Measurements from ENCODE around the gene TCF21.
"Not testable (repeated sequence)": the region's sequence is repeated elsewhere in the genome, so short reads cannot be mapped to it uniquely, and the experiment has no call there.

Gene TCF21

DNA sequence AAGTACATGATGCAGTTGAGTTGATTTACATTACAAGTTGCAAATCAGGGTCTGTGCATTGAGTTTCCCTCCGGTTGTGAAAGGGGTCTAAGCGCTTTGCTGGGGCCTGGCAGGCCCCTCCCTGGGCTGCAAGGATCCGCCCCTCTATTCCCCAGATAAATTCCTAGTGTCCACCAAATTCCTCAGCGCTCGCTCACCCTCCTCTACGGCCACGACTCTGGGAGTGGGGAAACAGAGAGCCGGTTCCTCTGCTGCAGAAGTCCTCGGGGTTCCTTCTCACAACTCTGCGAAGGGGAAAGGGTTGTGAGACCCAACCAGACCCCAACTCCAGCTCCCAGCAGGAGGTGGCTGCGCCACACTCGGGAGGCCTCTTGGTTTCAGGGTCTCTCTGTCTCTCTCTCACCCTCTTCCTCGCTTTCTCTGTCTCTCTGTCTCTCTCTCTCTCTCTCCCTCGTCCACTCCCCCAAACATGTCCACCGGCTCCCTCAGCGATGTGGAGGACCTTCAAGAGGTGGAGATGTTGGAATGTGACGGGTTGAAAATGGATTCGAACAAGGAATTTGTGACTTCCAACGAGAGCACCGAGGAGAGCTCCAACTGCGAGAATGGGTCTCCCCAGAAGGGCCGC is at the start of gene TCF21:
TCF21 (plus strand) TSS at position 185 of the 628 bp plus-strand sequence; CDS start at position 470, 285 bp downstream.
- no peak for DNase-seq

DNA sequence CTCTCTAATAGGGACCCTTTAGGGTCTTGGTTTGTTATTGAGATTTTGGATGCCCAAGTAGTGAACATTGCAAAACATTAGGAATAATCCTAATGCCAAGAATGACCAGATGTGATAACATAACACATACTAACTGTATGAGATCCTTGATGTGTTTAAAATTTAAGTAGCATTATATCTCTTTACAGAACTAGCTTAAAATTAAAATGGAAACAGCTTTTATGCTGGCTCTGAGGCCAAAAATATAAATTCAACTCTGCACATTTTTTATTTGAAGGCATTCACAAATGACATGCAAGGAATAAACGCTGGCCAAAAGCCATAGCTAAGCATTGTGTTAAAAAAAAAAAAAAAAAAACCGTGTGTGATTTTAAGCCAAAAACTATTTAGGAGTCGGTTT is 47.7 kb upstream of the TCF21 start:
- no peak for DNase-seq

DNA sequence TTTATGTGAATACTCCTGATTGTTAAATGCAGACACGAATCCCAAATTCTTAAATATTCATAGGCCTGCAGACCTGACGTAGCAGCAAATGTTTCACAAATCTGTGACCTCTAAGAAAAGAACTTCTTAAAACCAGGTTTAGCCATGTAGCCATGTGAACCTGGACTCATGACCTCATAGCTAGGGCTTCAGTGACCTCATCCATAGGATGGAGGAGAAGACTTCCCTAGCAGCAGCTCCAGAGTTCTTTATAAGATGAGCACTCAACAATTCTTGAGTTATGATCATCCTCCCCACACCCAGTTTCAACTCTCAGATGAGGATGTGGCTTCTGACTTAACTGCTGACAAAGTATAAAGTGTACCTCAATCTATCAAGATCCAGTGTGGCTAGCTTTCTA is 45.8 kb upstream of the TCF21 start:
- no peak for DNase-seq

DNA sequence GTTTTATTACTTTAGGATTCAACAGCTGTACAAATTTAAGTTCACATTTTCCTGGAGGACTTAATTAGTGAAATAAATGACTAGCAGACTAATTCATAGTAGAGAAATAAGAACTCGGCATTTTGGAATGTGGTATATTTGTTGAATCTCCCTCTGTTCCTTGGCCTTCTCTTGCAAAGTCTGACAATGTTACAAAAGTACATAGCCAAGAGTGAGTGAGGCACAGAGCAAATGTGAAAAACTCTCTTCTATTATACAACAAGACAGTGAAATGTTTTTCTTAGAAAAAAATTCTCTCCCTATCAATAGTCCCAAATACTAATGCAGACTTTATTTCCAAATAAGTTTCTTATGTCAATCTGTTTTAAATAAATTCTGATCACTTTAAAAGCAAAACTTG is 44.2 kb upstream of the TCF21 start:
- no peak for DNase-seq

- no peak for DNase-seq
Observed at GRCh38 chr6:133854041-133854363, 34.9 kb upstream of the TCF21 start.

DNA sequence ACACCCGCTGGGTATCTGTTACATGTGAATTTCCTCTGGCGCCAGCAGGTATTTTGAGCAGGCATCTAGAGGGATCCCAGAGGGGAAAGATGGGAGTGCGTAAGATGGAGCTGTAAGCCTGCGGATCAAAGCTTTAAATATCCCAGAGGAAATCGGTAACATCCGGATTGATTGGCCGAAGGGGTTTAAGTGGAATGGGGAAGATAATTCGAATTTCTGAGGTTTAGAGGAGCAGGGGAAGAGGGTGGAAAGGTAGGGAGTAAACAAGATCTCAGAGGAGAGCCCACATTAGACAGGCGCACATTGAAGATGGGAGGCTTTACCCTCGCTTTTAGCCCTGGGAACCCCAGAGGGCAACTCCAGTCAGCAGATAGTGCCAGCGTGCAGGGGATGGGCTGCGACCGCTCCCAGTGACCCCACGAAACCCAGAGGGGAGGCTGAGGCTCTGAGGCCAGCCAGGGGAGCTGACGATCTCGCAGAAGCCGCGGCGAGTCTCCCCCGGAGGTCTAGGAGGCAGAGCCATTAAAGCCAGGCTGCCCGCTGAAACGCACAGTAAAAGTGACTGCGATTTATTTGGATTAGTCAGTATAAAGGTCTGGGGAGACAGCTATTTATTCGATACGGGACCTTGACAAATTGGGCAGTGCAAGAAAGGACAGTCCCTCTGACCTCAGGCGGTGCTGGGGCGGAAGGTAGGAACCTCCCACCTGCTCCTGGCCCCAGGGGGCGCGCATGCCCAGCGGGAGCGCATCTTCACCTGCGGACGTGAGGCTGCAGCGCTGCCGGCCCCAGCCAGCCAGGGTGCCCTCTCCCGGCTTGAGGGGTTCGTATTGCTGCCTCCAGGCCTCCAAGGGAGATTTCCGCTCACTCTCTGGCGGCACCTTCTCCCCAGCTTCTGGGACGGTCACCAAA is 34.3 kb upstream of the TCF21 start:
- peak; percentile 20 for DNase-seq

DNA sequence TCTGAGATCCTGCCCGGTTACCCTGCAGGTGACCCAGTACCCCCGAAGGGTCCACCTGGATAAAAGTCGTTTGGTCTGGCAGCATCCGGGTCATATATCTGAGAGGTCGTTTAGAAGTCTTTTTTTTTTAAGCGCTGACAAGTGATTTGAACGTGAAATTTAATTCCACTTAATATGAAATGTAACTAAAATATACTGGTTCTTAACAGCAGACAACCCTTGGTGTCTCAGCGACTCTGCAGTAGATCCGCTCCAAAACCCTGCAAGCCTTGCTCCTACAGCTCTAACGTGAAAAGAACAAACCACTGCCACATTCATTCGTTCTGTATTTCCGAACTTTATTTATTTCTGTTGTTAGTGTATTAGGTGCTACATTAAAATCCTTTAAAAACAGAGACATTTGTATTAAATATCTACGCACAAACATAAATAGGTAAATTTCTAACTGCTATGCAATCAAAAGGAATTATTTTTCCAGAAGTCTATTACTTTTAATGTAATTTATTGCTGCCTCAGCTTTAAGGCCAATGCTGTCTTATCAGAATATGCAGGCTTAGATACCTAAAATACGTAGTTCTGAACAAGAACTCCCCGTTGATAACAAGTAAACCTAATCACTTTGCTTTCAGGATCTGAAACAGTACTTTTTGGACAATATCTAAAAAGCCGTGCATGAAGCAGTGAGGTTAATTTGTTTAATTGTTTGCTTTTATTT is 33.5 kb upstream of the TCF21 start:
- peak; percentile 20 for DNase-seq

DNA sequence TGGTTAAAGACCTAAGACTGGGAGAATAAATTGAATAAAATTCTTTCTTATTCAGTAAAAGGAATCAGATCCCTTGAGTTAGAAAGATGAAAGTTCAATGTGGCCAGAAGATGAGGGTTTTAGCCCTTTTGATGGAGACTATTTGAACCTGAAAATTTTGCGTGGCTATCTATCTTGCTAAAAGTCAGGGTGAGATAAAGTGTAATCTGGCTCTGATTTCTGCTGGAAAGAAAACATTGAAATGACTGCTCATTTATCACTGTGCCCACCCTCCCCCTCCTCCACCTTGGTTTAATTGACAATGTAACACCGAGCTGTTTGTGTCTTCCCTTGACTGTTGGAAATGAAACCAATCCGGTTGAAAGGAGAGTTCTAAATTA is 32.9 kb upstream of the TCF21 start:
- DNase-seq: no peak

DNA sequence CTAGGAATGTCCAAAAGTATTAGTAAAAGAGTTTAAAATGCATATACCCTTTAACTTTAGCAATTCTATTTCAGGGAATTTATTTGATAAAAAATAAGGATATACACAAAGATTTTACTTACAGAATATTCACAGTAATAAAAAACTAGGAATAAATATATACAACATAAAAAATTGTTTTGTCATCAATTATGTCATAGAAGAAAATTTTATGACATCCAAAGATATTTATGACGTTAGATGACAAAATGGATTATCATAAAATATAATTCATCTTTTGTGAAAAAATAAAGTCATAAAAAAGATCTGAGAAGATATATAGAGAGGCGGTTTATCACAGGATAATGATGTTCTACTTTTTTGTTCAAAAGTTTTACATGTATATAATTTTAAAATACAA is 32.0 kb upstream of the TCF21 start:
- DNase-seq: no peak

DNA sequence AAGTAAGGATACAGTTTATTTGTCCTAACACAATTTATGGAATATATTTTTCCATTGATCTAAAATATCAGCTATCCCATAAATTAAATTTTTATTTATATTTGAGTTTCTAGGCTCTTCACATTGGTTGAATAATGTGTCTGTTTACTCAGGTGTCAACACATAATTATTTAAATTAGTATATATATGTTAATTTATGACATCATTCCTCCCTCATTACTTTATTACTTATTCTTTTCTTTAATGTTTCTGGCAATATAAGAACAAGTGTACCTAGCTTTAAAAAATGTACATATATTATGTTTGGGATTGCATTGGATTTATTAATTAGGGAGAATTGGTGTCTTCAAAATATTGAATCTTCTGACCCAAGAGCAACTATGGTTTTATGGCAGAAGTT is 31.2 kb upstream of the TCF21 start:
- no peak for DNase-seq

DNA sequence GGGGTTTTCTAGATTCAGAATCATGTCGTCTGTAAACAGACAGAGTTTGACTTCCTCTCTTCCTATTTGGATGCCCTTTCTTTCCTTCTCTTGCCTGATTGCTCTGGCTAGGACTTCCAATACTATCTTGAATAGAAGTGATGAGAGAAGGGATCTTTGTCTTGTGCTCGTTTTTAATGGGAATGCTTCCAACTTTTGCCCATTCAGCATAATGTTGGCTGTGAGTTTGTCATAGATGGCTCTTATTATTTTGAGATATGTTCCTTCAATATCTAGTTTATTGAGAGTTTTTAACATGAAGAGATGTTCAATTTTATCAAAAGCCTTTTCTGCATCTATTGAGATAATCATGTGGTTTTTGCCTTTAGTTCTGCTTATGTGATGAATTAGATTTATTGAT is 27.6 kb upstream of the TCF21 start:
- not testable (repeated sequence) for DNase-seq

DNA sequence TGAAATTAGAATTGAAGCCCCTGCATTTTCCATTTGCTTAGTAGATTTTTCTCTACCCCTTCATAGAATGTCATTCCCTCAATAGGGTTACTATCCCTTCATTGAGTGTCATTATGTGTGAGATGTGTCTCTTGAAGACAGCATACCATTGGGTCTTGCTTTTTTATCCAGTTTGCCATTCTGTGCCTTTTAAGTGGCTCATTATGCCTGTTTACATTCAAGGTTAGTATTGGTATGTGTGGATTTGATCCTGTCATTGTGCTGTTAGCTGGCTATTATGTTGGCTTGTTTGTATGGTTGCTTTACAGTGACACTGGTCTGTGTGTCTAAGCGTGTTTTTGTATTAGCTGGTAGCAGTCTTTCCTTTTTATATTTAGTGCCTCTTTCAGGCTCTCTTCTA is 25.7 kb upstream of the TCF21 start:
- DNase-seq: no peak

DNA sequence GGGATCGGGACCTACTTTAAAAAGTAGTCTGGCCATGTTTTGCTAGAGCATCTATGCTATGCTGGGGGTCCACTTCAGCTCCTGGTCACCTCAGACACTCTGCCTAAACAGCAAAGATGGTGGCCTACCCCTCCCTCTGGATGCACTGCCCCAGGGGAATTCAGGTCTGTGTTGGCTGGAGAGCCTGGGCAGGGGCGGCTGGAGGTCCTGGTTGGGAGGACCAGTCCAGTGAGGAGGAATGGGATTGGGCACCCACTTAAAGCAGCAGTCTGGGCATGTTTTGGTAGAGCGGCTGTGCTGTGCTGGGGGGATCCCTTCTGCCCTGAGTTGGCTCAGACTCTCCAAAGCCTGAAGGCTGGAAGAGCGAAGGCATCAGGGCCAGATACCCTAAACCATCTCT is 23.2 kb upstream of the TCF21 start:
- no peak for DNase-seq

DNA sequence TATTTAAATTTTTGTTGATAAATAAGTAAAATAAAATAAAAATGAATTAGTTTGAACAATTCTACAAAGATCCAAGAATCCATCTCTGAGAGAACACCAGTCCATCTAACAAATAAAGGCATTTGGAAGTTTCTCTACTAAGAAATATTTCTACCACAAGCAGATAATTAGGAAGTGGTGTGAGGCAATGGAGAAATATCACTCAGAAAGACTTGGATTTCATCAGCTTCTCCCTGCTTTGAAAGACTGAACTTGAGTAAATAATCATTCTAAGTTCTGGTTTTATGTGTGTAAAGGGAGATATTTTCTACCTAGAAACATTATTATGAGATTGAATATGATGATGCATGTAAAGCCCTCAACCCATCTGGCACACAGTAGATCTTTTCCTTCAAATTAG is 17.8 kb upstream of the TCF21 start:
- no peak for DNase-seq

- no peak for DNase-seq
Observed at GRCh38 chr6:133873538-133873937, 15.4 kb upstream of the TCF21 start.

DNA sequence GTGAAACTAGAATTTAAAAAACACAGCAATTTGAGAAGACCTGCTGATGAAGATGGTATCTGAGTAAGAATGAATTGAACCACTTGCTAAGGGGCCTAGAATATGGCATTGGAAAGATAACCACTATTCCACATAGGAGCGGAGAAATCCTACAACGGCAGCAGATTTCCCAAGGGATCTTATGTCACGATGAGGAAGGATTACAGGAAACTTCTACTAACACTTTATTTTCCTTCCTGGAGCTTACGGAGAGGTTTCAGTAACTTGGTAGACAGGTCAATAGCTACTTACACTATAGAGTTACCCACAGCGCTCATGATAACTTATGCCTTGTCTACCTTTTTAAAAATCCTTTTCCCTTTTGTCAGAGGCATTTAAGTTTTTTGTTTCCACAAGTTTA is 11.8 kb upstream of the TCF21 start:
- DNase-seq: no peak

DNA sequence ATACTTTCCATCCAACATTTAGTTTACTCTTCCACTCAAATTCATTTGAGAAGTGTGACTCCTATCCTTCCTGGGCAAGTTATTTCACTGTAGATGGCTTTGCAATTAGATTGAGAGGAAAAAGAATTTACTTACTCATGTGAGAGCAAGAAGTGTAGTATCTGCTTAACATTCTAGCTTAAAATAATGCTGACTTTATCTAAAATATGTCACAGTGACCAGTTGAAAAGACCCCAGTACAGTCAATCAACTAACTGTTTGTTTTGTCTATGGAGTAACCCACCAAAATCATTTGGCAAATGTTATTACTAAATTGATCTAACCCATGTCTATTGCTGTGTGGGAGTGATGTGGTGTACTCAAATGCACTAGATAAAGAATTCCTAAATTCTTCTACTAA is 8.9 kb upstream of the TCF21 start:
- no peak for DNase-seq

DNA sequence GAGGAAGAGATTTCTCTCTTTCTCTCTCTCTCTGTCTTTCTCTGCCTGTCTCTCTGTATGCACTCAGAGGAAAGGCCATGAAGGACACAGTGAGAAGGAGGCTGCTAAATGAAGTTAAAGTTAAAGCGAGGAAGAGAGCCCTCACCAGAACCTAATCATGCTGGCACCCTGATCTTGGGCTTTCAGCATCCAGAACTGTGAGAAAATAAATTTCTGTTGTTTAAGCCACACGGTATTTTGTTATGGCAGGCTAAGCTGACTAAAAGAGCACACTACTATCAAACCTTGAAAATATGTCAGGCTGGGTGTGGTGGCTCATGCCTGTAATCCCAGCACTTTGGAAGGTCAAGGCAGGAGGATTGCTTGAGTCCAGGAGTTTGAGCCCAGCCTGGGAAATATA is 8.0 kb upstream of the TCF21 start:
- no peak for DNase-seq

- no peak for DNase-seq
Observed at GRCh38 chr6:133886104-133886775, 2.7 kb upstream of the TCF21 start.

DNA sequence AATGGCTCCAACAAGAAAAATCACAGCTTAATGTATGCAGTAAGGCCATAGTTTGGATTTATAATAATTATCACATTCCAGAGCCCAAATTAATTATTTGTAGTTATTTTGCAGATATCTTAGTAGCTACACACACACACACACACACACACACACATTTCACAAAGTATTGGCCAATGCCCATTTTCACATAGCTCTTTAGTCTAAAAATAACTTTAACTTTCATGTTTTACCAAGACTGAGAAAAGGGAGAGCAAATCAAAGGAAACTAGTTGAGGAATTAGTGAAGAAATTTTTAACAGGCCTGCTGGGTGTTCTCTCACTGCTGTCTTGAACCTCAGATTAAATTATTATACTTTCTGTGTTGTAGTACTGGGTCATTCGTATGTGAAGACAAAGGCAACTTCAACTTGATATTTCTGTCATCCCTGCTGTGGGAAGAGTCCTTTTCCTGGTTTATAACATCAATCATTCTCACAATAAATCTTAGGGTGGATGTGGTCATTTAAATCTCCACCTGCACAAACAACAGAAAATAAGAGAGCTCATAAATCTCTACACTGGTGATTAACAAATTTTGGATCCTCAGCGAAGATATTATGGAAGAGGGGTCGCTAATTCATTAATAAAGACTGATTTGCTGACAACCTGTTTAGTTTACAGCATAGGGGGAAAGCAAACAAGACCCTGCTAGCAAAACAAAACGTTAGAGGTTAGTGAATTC is 1.6 kb upstream of the TCF21 start:
- no peak for DNase-seq

GRCh38 chr6:133887880-133888230 is 1.1 kb upstream of the TCF21 start:
- no peak for DNase-seq

- DNase-seq: no peak
Observed at GRCh38 chr6:133889557-133890403, 867 bp downstream of the TCF21 start.

Data from NCI-H1092 treated with DMSO at 0.1 percent for 48 hours (cell line).